ENCODE measurements around the gene WNT10A. TPM values are rescaled to one million over a fixed set of nuclear protein-coding genes. Genes with fewer than 3 reads are reported as not detected.
A peak's percentile ranks its signal among the peaks of the same experiment; 100 is the strongest.

WNT10A gene
- total RNA-seq, 4 donors from 2014 or later, result 8.0 to 19.1 (median 11.9) TPM

DNA sequence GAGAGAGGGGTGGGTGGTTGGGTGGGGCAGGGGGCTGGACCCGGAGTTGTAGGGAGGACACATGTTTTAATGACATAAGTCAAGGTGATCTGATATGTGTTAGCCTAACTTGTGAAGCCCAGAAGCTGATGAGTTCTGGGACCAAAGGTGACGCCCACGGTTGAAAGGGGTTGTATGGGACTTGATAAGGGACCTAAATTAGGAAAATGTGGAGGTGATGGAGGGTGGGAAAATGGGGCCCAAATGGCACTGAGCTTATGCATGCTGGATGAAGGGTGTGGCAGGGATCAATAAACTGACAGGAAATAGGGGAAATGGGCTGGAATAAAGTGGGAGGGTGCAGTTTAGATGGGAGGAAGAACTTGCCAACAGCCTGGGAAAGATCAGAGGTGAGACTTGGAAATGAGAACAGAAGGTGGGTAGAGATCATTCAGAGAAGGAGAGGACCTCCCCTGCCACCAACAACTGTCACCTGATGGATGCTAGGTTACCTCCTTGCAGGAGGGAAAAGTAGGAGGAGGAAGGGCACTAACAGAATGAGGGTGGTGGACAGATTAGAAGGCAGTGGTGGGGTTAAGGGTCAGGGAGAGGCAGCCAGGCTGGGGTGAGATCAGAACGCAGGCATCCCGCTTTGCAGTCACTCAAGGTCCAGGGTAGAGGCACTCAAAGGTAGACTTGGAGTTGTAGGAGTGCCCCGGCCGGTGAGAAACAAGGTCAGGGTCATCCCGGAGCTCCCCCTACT lies 15.3 kb downstream of the WNT10A start:
- 26 to 28% methylated on average over 7 to 8 of the region's 8 CpGs for WGBS, 2 donors
- no peak for DNase-seq
- no peak for TF ChIP-seq POLR2A (IDR thresholded peaks at IDR 0.05)
- TF ChIP-seq, protein P1, sequence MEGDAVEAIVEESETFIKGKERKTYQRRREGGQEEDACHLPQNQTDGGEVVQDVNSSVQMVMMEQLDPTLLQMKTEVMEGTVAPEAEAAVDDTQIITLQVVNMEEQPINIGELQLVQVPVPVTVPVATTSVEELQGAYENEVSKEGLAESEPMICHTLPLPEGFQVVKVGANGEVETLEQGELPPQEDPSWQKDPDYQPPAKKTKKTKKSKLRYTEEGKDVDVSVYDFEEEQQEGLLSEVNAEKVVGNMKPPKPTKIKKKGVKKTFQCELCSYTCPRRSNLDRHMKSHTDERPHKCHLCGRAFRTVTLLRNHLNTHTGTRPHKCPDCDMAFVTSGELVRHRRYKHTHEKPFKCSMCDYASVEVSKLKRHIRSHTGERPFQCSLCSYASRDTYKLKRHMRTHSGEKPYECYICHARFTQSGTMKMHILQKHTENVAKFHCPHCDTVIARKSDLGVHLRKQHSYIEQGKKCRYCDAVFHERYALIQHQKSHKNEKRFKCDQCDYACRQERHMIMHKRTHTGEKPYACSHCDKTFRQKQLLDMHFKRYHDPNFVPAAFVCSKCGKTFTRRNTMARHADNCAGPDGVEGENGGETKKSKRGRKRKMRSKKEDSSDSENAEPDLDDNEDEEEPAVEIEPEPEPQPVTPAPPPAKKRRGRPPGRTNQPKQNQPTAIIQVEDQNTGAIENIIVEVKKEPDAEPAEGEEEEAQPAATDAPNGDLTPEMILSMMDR (IDR thresholded peaks at IDR 0.05), result no peak
- intact Hi-C loops (cut with DNase I), result loop anchor here (2.0 kb wide), 1 partner anchor 19 kb away; no protein-coding TSS in a partner anchor
- peak overlapping the region; percentile 25 to 76 (median 56) for H3K27ac ChIP-seq
- H3K36me3 ChIP-seq, result no peaks in the 10 kb centered on the region
- H3K9me3 ChIP-seq, result no peaks in the 10 kb centered on the region
- H3K27me3 ChIP-seq, result peaks cover 0 to 98% (median 23%) of the 10 kb centered on the region in 4 donors
- H3K4me1 ChIP-seq, result peaks cover 41 to 70% (median 41%) of the 10 kb centered on the region in 3 donors
- peak overlapping the region in 1 of 4 donors; percentile 42 for H3K4me3 ChIP-seq

DNA sequence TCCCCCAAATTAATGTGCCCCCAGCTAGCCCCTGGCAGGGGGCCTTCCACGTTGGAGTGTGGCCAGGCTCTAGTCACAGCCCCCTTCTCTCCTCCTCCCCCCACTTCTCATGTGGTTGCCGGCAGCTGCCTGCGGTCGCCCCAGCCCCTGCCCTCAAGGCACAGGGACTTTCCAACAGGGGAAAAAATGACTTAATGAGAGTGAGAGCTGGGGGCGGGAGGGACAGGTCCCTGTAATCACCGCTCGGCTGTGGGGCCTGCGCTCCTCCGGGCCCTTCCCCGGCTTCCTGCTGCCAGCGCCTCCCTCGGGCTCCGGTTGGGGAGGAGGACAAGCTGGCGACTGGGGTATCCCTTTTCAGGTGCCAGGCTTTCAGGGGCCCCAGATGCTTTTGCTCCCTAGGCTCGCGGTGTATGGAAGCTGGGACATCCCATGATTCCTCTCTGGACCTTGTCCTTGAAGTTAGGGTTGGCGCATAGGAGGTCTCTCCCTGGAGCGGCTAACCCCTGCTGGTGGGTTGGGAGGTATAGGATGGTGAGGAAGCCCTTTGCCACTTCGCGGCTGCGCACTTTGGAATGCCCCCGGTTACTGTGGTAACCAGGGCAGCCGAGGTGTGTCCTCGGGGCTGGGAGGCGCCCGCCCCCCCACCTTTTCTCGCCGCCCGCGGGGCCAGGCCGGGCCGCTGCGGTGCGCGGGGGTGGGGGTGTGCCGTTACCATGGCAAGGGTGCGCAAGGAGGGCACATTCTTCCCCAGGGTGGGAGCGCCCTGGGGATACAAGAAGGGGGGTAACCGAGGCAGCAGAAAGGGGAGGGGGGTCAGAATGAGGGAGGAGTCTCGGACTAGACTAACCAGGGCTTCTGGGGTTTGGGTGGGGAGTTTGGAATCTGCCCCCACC lies 16.1 kb downstream of the WNT10A start:
- Histone ChIP-seq H3K4me1 (peaks cover 41 to 70% (median 41%) of the 10 kb centered on the region in 3 donors), H3K27me3 (peaks cover 0 to 97% (median 23%) of the 10 kb centered on the region in 4 donors), H3K27ac (peak overlapping the region; percentile 25 to 76 (median 56)), H3K36me3 (no peaks in the 10 kb centered on the region), H3K9me3 (no peaks in the 10 kb centered on the region), H3K4me3 (peak overlapping the region in 3 of 4 donors; percentile 2 to 42 (median 29))
- 5% methylated on average over 8 of the region's 40 CpGs for WGBS, 2 donors
- no peak for DNase-seq
- intact Hi-C loops (cut with DNase I), result loop anchor here (2.0 kb wide), 1 partner anchor 20 kb away; no protein-coding TSS in a partner anchor
- TF ChIP-seq POLR2A (IDR thresholded peaks at IDR 0.05), result no peak
- TF ChIP-seq, protein P1 (IDR thresholded peaks at IDR 0.05), result no peak

DNA sequence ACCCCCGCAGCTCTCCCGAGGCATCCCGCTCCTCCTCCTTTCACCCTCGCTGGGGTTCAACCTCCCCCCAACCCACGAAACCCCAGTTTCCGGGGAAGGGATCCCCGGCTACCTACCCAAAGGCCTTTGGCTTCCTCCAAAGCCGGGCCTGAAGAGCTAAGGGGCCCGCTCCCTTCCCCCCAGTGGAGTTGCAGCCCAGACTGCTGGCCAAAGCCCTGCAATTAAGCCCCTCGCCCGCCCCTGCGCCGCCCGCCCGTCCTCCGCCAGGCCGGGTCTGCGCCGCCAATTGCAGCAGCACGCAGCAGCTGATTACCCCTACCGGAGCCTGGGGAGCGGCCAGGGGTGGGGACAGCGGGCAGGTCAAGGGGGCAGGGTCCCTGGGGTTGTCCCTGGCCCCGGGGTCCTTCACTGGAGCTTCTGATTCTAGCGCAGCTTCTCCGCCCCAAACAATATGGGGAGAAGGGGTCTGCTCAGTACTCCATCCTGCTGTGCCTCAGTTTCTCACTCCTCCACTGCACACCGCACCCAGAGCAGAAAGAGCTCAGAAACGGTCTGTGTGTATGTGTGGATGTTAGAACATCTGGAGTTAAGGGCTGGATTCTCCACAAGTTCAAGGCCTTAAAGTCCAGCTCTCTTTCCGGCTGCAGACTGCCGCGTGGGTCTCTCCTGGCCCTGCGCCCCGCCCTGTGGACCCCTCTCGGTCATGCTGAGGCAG lies 16.9 kb downstream of the WNT10A start:
- TF ChIP-seq, protein P1 (IDR thresholded peaks at IDR 0.05), result no peak
- TF ChIP-seq POLR2A (IDR thresholded peaks at IDR 0.05), result no peak
- WGBS, 2 donors, result 4 to 8% methylated on average over 5 to 20 of the region's 34 CpGs
- Histone ChIP-seq H3K4me1 (peaks cover 37 to 62% (median 41%) of the 10 kb centered on the region in 3 donors), H3K27me3 (peaks cover 0 to 99% (median 23%) of the 10 kb centered on the region in 4 donors), H3K27ac (peak overlapping the region in 3 of 4 donors; percentile 48 to 76 (median 64)), H3K9me3 (no peaks in the 10 kb centered on the region), H3K36me3 (no peaks in the 10 kb centered on the region), H3K4me3 (peak overlapping the region in 3 of 4 donors; percentile 2 to 42 (median 29))
- no peak for DNase-seq
- intact Hi-C loops (cut with DNase I), result loop anchor here (2.0 kb wide), 1 partner anchor 21 kb away; no protein-coding TSS in a partner anchor

DNA sequence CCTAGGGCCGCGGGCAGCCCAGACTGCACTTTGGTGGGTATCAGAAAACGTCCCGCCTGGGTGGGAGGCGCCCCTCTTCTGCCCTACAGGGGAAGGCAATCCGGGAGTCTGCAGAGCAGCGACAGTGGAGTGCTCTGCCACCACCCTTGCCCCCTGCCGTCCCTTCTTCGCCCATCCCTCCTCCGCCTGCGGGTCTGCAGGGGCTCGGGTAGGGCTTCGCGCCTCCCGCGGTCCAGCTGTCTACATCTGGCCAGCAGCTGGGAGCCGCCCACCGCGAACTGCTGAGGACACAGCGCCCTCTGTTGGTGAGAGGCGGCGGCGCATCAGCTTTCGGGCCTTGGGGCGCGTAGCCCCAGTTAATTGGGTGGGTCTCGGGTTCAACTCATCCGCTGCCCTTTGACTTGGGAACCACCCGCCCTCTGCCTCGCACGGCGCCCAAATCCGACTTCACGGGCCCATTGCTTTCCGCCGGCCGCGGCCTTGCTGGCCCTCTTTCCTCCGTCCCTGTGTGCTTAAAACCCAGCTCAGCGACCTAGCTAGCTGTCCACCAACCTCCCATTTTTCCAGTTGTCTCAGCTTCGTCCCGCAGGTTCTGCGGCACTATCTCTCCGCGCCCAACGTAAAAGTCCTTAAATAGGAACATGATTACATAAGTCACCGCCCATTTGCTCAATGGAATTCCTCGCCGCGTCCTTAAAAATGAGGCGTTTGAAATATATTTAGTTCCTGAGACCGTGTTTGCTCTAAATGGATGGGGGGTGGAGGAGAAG lies 17.6 kb downstream of the WNT10A start:
- peaks cover 34 to 55% (median 36%) of the 10 kb centered on the region in 3 donors for H3K4me1 ChIP-seq
- no peak overlapping the region for H3K27ac ChIP-seq
- DNase-seq, result no peak
- TF ChIP-seq POLR2A (IDR thresholded peaks at IDR 0.05), result no peak
- TF ChIP-seq, protein P1 (IDR thresholded peaks at IDR 0.05), result peak; percentile 95 to 97 (median 96)
- peak overlapping the region in 2 of 4 donors; percentile 7 to 42 for H3K4me3 ChIP-seq
- 7 to 14% methylated on average over 17 to 27 of the region's 52 CpGs for WGBS, 2 donors
- no peaks in the 10 kb centered on the region for H3K36me3 ChIP-seq
- intact Hi-C loops (cut with DNase I), result no loop called here
- H3K9me3 ChIP-seq, result no peaks in the 10 kb centered on the region
- peaks cover 0 to 99% (median 23%) of the 10 kb centered on the region in 4 donors for H3K27me3 ChIP-seq
